HG03558 (cell line): ENCODE data around the gene TGOLN2.
"Not testable (repeated sequence)": the region's sequence is repeated elsewhere in the genome, so short reads cannot be mapped to it uniquely, and the experiment has no call there.

Experiments
- ATAC-seq: cut with Tn5 transposase; IDR thresholded peaks from one replicate; pipeline ENCODE4 v1.9.1; 2021; ENCODE audit warnings: moderate number of reproducible peaks; ENCODE audit not compliant: unreplicated experiment; ENCODE audit errors: extremely low read depth

The TGOLN2 gene

GRCh38 chr2:85327822-85328617 lies at the start of gene TGOLN2:
TSS of gene TGOLN2 (minus strand) at chr2:85327989. CDS start at chr2:85327962, 27 bp downstream.
- peak; percentile 54 for ATAC-seq

DNA sequence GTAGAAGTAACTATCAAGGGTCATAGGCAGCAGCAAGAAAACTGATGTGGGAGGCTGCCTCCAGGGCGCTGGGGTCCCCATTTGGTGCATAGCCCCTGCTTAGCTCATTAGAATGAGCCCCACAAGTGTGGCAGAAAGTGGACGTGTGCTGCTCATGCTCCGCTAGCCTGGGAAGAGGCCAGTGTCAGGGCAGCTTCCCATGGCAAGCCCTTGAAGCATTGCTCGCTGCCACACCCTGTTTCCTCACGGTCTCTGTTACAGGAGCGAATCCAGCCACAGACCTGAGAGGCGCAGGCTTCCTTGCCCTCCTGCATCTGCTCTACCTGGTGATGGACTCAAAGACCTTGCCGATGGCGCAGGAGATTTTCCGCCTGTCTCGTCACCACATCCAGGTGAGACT lies 49.3 kb upstream of the TGOLN2 start:
- no peak for ATAC-seq

DNA sequence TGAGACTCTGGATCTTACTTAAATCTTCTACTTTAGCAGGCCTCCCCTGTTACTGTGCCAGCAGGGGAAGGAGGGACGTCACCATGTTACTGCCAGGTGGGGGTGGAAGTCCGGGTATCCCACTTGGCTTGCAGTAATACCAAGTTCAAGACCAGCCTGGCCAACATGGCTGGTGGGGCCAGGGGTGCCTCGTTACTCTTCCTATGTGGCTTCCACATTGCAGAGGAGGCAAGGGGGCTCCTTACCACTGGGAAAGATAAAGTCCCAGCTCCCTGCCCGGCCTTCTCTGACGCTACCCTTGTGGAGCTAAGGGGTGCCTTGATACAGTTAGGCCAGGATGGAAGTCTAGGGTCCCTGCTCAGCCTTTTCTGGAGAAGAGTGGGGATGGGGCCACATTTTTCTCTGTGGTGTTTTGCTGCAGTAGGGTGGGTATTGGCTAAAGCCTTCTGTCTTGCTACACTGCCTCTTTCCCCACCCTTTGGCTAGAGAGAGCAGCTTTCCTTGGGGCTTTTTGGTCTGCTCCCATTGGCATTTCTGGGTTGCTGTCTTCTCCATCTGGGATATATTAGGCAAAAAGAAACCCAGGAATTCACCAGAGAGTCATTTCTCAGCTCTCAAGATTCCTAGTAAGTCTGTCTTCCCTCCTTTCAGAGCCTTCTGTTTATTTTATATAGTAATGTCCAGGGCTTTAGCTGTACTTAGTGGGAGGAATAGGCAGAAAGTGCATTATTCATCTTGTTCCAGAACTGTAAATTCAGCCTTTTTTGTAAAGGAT lies 48.7 kb upstream of the TGOLN2 start:
- no peak for ATAC-seq

- ATAC-seq = no peak
Observed at GRCh38 chr2:85371045-85371444, 43.3 kb upstream of the TGOLN2 start.

GRCh38 chr2:85369500-85369899 lies 41.7 kb upstream of the TGOLN2 start:
- ATAC-seq = no peak

- no peak for ATAC-seq
Observed at GRCh38 chr2:85368921-85369320, 41.1 kb upstream of the TGOLN2 start.

DNA sequence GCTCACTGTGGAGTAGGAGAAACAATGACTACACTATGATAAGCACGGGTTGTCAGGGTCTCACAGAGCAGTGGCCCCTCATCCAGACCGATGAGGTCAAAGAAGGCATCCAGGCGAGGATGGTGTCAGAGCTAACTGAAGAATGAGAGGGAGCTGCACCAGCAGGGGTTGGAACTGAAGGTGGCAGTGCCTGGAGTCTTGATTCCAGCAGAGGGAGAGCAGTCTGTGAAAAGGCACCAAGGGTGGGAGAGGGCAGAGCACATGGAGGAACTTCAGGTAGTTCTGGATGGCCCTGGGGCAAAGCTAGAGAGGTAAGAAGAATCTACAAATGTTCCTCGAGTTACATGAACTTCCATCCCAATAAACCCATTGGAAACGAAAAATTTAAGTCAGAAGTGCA lies 39.4 kb upstream of the TGOLN2 start:
- no peak for ATAC-seq

DNA sequence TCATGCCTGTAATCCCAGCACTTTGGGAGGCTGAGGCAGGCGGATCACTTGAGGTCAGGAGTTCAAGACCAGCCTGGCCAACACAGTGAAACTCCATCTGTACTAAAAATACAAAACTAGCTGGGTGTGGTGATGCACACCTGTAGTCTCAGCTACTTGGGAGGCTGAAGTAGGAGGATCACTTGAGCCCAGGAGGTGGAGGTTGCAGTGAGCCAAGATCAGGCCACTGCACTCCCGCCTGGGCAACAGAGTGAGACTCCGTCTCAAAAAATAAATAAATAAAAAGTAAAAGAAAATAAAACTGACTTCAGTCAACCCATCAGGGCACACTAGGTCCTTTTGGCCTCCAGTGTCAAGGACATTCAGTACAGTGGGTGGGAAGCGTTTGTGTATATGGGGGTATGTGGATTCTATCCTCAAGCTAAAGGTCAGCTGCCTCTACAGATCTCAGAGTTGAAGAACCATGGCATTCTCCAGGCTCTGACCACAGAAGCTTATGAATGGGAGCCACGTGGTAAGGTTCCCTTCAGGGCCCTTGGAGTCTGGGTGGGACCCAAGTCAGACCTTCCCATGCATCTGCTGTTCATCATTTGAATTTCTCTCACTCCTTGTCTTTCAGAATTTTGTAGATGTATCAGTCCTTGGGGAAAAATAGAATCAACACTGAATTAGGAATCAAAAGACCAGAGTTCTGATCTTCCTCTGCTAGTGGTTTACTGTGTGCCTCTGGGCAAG lies 35.0 kb upstream of the TGOLN2 start:
- not testable (repeated sequence) for ATAC-seq

GRCh38 chr2:85357736-85358135 lies 29.9 kb upstream of the TGOLN2 start:
- no peak for ATAC-seq

- ATAC-seq = no peak
Observed at GRCh38 chr2:85356186-85356585, 28.4 kb upstream of the TGOLN2 start.

DNA sequence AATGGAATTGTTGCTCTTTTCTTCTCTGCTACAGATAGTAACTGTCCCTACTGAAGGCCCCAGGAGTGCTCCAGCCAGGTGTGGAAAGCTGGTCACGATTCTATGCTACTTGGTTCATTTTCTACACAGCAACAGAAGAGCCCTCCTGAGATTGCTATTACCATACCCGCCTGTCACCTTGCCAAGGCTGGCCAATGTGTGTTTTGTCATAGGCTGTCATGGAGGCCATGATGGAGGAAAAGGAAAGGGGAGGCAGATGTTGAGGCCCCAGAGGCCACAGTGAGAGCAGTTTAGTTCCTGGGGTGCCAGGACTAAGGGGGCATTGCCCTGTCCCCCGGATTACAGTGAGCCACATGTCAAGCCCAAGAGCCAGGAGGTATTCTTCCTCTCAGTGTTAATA lies 27.7 kb upstream of the TGOLN2 start:
- ATAC-seq = no peak

DNA sequence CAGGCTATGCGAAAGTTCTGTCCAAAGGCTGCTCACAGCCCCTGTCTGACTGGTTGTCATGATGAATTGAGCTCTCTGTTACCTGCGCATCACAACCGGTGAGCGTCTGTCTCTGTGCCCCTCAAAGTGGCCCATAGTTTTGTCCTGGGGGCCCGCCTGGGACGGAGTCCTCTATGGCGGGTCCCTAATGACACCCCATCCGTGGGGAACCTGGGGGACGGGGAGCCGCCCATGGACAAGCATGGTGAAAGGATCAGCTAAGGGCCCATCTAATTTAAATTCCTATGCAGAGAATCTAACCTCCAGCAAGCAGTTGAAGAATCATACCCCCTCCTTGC lies 27.3 kb upstream of the TGOLN2 start:
- ATAC-seq = no peak

GRCh38 chr2:85354286-85355072 lies 26.7 kb upstream of the TGOLN2 start, which contains the start of the genes ELMOD3 and RETSAT:
TSS of gene ELMOD3 (plus strand) at chr2:85354769. CDS start at chr2:85357199, 2,430 bp downstream.
TSS of gene RETSAT (minus strand) at chr2:85354528. CDS start at chr2:85354507, 21 bp downstream.
- ATAC-seq = peak; percentile 91

- ATAC-seq = no peak
Observed at GRCh38 chr2:85353876-85354285, 26.1 kb upstream of the TGOLN2 start.

DNA sequence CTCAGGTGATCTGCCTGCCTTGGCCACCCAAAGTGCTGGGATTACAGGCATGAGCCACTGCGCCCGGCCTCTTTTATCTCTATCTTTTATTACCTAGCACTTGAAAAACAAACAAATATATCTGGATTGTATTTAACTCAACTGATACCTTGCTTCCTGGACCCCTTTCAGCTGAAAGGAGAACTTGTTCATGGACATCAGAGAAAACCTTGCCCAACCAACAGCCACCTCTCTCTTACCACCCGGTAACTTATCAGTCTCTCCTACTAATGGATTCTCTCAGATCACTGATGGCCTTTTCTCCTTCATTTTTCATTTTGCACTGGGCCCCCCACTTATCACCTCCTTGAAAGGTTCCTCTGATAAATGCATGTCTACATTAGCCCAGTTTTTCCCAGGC lies 19.8 kb upstream of the TGOLN2 start:
- ATAC-seq = no peak

- ATAC-seq = no peak
Observed at GRCh38 chr2:85344356-85344954, 16.7 kb upstream of the TGOLN2 start.

- not testable (repeated sequence) for ATAC-seq
Observed at GRCh38 chr2:85343207-85343895, 15.6 kb upstream of the TGOLN2 start.

DNA sequence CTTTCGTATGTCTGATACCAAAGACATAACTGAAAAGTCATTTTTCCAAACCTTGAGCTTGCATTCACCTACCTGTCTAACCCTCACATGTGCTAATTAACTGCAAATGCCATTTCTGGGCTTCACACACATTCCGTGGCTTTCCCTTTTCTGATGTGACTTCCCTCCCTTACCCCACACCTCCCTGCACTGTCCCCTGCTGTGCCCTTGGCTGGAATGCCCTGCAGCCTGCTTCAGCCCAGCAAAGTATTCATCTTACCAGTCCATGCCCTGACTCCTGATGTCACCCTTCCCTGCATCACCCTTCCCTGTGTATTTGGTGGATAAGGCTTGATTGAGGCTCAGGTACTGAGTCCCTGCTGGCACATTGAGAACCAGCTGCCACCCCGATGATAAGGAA lies 14.4 kb upstream of the TGOLN2 start:
- no peak for ATAC-seq
